Fibroblast of pulmonary artery (primary cell): ENCODE measurements around the gene SMPD2.
A peak's percentile ranks its signal among the peaks of the same experiment; 100 is the strongest.

Source experiments
- DNase-seq: peaks from one replicate; pipeline ENCODE4 v3.0.0-alpha.2; 2010; ENCODE audit warnings: low read depth
- H3K4me3 ChIP-seq: replicated peaks from 2 replicates; pipeline ENCODE4 v1.5.1; 2011; ENCODE audit warnings: low read depth, mild to moderate bottlenecking, control low read depth, low read length, moderate library complexity
- TF ChIP-seq, protein P1 (sequence below): IDR thresholded peaks from 2 replicates; pipeline ENCODE4 v1.5.1; 2011; ENCODE audit warnings: mild to moderate bottlenecking, control low read depth, low read length, inconsistent platforms; ENCODE audit errors: missing control alignments

SMPD2 gene

GRCh38 chr6:109434456-109434855, 6.1 kb upstream of the SMPD2 start:
- no peak overlapping the region for H3K4me3 ChIP-seq
- peak; percentile 60 for DNase-seq
- TF ChIP-seq, protein P1, sequence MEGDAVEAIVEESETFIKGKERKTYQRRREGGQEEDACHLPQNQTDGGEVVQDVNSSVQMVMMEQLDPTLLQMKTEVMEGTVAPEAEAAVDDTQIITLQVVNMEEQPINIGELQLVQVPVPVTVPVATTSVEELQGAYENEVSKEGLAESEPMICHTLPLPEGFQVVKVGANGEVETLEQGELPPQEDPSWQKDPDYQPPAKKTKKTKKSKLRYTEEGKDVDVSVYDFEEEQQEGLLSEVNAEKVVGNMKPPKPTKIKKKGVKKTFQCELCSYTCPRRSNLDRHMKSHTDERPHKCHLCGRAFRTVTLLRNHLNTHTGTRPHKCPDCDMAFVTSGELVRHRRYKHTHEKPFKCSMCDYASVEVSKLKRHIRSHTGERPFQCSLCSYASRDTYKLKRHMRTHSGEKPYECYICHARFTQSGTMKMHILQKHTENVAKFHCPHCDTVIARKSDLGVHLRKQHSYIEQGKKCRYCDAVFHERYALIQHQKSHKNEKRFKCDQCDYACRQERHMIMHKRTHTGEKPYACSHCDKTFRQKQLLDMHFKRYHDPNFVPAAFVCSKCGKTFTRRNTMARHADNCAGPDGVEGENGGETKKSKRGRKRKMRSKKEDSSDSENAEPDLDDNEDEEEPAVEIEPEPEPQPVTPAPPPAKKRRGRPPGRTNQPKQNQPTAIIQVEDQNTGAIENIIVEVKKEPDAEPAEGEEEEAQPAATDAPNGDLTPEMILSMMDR: no peak

GRCh38 chr6:109436041-109436440, 4.5 kb upstream of the SMPD2 start:
- no peak overlapping the region for H3K4me3 ChIP-seq
- TF ChIP-seq, protein P1: no peak
- DNase-seq: no peak

GRCh38 chr6:109441069-109441816, 719 bp downstream of the SMPD2 start:
- DNase-seq: peak; percentile 54
- H3K4me3 ChIP-seq: peak overlapping the region; percentile 83
- TF ChIP-seq, protein P1: peak; percentile 29

GRCh38 chr6:109442393-109442924, 1.9 kb downstream of the SMPD2 start:
- DNase-seq: no peak
- no peak overlapping the region for H3K4me3 ChIP-seq
- TF ChIP-seq, protein P1: no peak

- H3K4me3 ChIP-seq: no peak overlapping the region
- TF ChIP-seq, protein P1: no peak
- no peak for DNase-seq
Measured at GRCh38 chr6:109443425-109443950, 3.0 kb downstream of the SMPD2 start.

DNA sequence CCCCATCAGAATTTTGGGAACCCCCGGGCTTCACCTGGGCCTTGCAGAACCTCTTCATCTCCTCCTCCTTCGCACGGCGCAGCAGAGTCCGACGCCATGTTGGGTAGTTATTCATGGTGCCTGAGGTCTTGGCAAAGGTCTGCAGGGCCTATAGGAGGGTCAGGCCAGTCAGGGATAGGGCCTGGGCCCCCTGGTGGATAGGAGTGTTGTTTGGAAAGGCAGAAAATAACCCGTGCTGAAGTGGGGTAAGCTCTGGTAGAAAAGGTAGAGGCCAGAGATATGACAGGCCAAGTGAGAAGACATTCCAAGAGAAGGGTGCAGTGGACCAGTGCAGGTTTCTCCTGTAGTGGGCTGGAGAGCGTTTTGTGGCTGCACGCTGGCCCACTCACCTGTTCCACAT, 4.9 kb downstream of the SMPD2 start:
- no peak overlapping the region for H3K4me3 ChIP-seq
- DNase-seq: no peak
- TF ChIP-seq, protein P1: no peak
